GM13977 (cell line): ENCODE results near the gene SRRM4.

Experiments used
- DNase-seq: peaks from one replicate; pipeline ENCODE4 v3.0.0; 2012; ENCODE audit warnings: low spot score
- in situ Hi-C: fragments of 300-500 bp; cut with MboI; formaldehyde crosslinking; loops from one replicate; pipeline ENCODE4 v1.12.0; 2022; ENCODE audit warnings: low sequenced_read_pairs, low pct_unique_long_range_greater_than_20kb, mixed read lengths, inconsistent platforms; ENCODE audit not compliant: unreplicated experiment
- TF ChIP-seq, protein P1 (sequence below): IDR thresholded peaks from 2 replicates; pipeline ENCODE4 v1.5.1; 2012; ENCODE audit warnings: mild to moderate bottlenecking, control low read depth; ENCODE audit not compliant: insufficient read depth; ENCODE audit errors: extremely low read depth, missing control alignments

SRRM4 gene

DNA sequence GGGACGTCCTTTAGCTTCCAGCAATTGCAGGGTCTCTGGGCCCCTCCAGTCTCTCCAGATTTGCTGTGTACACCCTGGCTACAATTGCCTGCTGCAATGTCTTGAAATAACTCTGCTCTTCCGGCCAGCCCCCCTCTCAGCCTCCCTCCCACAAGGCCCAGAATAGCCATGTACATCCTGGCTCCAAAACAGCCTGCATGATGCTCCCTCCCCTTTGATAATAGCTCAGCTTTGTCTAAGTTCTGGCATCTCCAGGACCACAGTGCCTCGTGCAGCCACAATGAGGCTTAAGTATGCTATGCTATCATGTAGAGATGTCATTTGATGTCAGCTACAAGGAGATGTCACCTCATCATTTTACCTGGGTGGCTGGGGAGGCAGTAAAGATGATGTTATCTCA lies 74.6 kb downstream of the SRRM4 start:
- in situ Hi-C loops, result no loop called here
- TF ChIP-seq, protein P1, sequence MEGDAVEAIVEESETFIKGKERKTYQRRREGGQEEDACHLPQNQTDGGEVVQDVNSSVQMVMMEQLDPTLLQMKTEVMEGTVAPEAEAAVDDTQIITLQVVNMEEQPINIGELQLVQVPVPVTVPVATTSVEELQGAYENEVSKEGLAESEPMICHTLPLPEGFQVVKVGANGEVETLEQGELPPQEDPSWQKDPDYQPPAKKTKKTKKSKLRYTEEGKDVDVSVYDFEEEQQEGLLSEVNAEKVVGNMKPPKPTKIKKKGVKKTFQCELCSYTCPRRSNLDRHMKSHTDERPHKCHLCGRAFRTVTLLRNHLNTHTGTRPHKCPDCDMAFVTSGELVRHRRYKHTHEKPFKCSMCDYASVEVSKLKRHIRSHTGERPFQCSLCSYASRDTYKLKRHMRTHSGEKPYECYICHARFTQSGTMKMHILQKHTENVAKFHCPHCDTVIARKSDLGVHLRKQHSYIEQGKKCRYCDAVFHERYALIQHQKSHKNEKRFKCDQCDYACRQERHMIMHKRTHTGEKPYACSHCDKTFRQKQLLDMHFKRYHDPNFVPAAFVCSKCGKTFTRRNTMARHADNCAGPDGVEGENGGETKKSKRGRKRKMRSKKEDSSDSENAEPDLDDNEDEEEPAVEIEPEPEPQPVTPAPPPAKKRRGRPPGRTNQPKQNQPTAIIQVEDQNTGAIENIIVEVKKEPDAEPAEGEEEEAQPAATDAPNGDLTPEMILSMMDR, result no peak
- DNase-seq, result no peak

- peak; percentile 14 for DNase-seq
- TF ChIP-seq, protein P1, result no peak
- in situ Hi-C loops, result no loop called here
Measured at GRCh38 chr12:119060847-119061796, 79.8 kb downstream of the SRRM4 start.

DNA sequence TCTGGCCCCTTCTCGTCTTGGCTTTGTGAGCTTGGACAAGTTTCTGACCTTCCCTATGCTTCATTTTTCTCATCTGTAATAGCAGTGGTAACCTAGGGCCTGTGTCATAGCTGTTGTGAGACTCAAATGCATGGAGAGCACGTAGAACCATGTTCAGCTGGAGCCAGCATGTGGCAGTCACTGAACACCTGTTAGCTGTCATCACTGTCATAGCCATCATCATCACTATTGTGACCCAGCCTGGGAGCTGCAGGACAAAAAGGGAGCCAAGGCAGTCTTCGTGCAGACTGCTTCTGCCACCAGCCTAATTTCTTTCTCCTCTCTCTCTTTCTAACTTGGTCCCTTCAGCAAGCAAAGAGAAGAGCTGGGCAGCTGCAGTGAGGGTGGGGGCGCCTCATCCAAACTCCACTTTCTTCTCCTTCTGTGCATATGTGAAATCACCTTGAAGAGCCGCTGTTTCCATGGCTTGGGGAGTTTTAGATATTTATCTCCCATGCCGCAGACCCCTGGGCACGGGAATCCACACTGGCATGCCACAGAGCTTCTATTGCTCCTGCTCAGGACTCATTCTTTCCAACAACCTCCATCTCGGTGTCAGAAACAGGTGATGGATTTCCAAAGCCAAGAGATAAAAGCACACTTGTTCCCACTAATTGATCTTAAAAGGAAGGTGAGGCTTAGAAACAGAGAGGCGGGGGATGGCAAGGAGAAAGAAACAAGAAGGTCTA lies 87.0 kb downstream of the SRRM4 start:
- TF ChIP-seq, protein P1, result no peak
- in situ Hi-C loops, result no loop called here
- DNase-seq, result no peak

DNA sequence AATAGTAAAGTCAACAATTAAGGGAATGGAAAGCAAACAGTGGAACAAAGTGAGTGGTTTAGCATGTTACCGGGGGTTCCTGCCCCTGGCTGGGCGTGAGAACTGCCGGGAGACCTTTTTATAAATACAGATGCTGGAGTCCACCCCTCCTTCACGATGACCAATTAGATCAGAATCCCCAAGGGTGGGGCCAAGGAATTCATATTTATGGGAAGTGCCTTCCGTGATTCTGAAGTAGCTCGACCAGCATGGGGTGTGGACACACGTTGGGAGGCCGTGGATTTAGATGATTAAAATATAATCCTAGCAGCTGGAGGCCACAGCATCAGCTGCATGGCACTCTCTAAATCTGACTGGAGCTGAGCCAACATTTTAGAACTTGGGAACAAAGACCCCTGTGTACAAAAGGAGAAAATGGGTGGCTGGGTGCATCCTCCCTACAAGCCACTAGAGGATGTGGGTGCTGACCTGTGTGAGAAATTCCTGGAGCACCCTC lies 87.9 kb downstream of the SRRM4 start:
- DNase-seq, result no peak
- TF ChIP-seq, protein P1, result no peak
- in situ Hi-C loops, result no loop called here

DNA sequence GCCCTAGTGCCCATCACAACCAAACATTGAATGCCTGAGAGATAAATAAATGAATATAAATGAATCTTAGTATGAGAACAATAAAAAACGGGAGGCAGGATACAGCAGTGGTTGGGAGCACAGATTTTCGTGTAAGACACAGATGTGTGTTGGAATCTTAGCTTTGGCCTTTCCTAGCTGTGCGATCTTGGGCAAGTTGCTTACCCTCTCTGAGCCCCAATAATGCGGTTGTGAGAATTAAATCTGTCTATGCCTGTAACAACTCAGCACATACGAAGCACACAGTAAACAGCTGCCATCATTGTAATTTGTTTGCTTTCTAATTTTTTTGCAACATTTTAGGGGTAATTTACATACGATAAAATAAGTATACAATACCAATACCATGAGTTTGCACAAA lies 89.8 kb downstream of the SRRM4 start:
- in situ Hi-C loops, result no loop called here
- no peak for DNase-seq
- TF ChIP-seq, protein P1, result no peak

DNA sequence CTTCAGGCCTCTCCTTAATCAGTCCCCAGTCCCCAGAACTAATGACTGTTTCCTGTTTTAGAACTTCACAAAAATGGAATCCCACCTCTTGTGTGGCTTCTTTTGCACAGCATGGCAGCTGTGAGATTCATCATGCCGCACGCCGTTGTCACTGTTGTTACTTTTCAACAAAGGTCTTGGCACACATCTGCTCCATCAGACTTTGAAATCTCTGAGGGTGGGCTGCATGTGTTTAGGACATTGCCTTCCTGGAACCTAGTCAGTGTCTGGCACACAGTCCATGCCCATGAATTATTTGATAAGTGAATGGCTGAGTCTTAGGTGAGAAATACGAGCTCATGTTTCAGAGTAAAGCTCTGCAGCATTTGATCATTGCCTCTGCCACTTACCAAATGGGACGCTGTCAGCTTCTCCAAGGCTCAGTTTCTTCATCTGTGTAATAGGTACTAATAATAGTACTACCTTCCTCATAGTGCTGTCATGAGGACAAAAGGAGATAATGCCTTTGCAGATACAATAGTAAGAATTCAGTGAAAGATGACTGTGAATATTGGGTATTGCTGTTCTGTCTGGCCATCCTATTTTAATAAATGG lies 90.4 kb downstream of the SRRM4 start:
- in situ Hi-C loops, result no loop called here
- TF ChIP-seq, protein P1, result no peak
- DNase-seq, result no peak
